HG02852 (cell line): ENCODE measurements around the gene STAP2.

Experiments
- ATAC-seq: cut with Tn5 transposase; IDR thresholded peaks from one replicate; pipeline ENCODE4 v1.9.1; 2021; ENCODE audit warnings: mild to moderate bottlenecking, moderate library complexity; ENCODE audit not compliant: unreplicated experiment

The STAP2 gene

DNA sequence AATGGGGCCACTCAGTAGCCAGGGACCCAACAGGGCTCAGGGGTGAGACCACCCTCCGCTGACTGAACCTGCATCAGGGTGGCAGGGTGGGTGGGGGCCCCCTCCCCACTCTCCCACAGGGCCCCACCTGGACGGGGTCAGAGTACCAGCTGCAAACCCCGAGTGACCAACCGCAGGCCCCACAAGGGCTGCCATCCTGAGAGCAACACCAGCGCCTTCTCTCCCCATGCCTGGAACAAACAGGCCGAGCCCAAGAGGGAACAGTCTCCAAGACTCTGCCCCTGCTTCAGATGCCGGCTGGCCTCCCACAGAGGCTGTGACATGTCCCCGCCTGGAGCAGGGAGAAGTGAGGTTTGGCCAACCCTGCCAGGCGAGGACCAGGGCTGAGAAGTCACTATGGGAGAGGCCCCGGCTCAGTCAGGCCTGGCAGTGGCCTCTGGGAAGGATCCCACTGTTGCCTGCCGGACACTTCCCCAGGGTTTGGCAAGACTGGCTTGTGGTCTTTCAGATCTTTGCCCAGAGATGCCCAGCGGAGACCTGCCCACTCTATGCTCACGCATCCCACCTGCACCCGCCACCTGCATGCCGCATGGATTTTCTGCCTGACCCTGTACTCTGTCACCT, 31.9 kb upstream of the STAP2 start:
- ATAC-seq, result no peak

DNA sequence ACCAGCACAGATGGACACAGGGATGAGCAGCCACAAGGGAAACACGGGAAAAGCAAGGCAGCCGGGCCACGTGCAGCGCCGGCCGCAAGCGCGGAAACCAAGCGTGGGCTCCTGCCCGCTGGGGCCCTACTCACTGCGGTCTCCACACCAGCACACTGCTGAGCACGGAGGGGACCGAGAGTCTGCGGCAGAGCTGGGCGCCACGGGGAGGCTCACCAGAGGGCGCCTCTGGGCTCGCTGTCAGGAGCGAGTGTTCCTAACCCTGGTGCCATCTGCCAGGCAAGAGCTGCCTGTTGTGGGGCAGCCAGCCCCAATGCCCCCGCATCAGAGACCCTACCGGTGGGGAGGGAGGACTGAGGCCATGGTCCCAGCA, 31.2 kb upstream of the STAP2 start:
- ATAC-seq, result peak; percentile 42

DNA sequence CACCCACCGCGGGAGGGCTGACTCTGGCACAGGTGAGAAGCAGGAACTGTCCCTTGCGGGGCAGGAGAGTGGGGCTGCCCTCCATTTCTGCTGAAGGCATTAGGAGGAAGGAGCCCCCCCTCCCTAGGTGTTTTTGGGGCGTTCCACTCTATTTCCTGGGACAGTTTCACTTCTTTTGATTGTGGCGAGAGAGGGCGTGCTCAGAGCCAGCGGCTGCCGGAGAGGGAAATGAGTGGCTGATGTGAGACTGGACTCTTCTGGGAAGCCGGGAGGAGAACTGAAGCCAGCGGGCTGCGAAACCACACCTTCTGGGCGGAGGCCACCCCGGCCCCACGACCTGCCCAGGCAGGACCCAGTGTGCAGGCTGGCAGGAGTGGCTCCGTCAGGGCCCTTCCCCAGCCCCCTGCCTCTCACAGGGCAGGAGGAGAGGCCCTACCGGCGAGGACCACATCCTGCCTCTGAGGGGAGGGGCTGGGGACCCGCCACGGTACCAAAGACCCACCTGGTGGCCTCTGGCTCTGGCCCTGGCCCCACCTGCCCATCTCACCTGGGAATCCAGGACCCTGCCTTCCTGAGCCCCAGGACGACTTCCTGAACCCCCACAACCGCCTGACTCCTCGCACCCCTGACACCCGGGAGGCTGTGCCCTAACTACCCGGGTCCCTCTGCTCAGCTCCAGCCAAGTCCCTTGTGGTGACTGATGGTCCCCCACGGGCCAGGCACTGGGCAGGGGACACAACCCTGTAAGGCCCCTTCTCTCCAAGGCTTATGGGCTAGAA, 30.7 kb upstream of the STAP2 start:
- peak; percentile 61 for ATAC-seq

DNA sequence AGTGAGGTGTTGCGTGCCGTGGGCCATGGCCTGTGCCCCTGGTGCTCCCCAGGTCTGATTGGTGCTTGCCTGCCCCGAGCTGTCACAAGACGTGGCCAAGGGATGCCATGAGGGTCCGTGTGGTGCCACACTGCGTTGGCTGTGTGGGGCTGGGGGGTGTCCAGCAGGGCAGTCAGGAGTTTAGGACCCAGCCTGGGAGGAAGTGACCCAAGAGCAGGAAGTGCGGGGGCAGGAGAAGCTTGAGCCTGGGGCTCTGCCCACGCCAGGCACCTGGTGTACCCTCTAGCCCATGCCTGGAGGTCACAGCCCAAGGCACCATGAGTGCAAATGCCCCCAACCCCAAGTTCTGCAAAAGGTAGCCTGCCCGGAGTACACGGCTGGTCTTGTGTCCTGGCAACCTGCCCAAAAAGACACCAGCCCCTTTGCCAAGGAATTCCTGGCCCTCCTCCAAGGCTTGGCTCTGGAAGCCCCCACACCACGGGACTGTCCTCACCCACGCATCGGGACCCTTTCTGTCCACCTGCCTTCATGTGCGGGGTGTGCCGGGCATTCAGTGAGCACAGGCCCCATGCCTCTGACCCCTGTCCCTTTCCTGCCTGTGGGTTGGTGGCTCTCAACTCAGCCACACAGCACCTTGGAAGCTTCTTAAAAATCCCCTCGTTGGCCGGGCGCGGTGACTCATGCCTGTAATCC, 29.6 kb upstream of the STAP2 start:
- no peak for ATAC-seq

DNA sequence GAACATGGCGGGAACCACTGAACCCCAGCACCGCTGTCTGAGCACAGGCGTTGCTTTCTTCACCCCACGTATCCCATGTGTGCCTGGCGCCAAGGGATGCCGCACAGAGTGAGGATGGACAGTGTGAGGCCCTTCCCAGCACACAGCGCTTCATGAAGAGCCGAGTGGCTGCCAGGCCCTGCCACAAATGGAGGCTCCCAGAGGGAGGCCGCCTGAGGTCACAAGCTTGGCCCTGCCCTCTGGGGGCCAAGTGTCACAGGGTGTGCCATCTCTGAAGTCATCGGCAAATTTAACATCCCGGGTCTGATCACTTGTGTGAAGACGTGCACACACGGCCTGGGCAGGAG, 29.1 kb upstream of the STAP2 start:
- no peak for ATAC-seq

DNA sequence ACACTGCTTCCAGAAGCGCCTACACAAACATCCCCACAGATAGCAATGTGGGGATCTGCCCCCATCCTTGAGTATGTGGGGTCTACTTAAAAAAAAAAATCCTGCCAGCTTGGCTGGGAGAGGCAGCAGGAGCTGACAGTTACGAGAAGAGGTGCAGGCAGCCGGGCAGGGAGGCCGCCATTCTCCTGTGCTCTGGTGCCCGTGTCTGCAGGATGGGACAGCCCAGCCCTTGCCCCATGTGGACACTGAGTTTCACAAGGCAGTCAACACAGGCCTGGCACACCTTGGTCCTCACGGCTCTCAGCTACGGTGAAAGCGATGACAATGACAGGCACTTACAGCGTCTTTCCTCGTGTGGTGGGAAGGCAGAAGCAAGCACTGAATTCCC, 28.7 kb upstream of the STAP2 start:
- no peak for ATAC-seq

DNA sequence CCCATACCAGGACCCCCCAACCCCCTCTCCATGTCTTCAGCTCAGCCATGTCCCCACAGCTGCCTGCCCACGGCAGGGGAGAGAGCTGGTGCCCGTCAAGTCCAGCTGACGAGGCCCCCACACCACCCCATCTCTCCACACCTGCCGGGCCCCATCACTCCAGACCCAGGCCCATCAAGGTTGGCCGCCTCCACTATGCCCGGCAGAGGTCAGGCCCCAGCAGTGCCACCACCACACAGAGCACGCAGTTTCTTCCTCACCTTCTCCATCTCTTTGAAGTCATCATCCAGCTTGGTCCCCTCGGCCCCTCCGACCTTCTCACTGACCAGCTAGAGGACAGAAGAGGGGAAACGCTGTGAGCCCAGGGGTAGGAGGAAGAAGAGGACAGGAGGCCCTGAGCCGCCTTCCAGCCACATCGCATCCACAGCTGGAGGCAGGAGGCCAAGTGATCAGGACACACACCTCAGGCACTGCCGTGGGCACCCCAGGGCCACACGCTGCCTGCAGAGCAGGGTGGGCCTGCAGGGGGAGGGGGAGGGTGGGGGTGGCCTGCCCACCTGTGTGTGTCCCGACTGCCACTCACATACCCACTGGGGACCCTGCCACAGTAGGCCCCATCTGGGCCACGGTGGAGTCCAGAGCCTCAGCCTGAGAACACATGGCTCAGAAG, 28.2 kb upstream of the STAP2 start:
- ATAC-seq, result no peak

DNA sequence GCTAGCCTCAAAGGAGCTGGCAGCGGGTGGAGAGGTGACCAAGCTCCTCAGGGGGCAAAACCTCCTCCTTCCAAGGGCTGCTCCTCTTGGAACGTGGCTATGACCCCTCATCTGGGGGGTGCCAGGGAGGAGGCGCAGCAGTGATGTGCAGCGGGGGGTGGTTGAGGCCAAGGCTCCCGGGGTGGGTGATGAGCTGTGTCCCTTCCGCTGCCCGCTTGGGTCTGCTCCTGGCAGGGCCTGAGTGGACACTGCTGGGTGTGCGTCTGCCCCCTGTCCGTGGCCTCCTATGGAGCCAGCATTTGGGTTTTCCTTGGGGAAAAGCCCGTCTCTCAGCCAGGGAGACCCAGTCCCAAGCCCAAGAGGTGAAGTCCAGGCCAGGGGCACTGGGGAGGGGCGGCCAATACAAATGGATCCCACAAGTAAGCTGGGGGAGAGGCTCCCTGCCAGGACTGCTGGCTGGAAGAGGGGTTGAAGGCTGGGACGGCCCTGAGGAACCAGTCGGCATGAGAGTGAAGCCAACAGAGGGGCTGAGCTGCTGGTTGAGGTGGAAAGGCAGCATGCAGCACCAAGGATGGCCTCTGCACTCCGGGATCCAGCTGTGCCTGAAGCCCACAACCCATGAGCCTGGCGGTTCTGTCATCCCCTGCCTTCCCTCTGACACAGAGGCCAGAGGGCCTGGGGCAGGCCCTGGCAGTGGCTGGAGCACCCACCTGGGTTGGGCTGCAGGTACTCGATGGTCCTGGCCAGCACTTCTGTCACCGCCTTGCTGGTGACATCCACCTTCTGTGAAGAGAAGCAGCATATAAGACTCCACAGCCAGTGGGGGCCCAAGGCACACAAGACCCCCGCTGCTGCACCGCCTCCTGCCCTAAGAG, 27.4 kb upstream of the STAP2 start:
- no peak for ATAC-seq

DNA sequence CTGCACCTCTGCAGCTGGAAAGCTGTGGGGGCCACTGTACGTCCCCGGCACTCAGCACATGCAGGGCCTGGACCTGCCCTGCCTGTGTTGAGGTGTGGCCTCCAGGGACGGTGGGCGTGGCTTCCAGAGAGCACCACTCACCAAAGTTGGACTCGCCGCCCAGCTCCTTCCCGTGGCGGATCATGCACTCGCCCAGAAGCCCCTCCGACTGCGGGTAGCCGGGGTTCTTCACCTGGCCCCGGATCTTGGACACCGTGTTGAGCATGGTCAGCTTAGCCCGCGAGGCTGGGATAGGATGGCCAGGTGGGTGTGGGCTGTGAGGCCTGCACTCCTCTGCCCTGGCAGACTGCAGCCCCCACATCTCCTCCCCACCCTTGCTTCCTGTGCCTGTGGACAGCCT, 26.7 kb upstream of the STAP2 start:
- no peak for ATAC-seq

DNA sequence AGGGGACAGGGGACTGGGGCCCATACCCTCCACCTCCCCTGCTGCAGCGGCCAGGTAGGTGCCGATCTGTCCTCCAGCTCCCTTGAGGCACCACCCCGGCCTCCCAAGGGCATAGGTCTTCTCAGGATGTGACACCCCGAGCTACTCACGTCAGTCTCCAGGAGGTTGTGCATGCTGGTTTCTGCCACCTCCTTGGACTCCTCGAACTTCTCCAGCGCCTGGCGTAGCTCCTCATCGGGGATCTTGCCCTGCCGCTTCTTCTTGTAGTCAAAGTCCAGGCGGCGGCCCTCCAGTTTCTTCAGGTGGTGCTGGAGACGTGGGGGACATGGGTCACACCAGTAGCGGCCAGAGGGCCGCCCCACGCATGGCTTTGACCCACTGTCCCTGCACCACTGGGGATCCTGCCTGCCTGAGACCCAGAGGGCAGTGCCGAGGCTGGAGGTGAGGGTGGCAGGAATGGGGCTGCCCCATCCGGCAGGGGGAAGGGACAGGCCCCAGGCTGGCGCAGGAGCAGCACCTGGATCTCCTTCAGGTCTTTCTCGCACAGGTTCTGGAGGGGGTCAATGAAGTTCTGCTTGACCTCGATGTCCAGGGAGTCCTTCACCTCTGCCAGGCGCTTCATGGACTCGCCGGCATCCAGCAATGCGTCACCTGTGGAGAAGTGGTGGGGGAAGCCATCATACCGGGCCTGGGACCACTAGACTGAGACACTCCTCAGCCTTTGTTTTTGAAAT, 25.1 kb upstream of the STAP2 start:
- ATAC-seq, result no peak

DNA sequence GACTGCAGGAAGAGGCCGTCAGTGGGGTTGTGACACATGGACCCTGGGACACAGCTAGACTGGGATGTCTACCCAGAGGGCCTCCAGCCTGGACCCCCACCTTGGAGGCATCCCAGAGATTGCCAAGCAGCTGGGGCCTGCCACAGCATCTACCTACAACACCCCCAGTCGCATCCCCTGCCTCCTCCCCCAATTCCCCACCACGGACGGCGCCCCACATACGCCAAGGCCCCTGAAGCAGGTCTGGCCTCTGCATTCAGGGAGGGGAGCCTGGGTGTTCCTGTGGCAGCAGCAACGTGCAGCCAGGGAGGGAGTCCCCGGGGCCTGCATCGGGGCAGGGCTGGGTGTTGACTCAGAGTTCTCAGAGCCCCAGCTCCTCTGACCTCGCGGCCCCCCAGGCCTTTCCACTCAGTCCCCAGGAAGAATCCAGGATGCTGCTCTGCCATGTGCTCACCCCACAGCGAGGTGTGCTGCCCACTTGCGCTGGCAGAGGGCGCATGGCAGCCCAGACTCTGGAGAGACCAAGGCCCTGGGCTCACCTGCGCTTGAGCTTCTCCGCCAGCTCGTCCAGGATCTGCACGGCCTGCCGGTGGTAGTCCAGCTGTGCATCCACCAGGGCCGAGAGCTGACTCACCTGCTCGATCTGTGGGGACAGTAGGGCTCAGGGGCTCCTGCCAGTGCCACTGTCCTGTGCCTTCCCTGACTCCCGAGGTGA, 24.4 kb upstream of the STAP2 start:
- ATAC-seq, result no peak

DNA sequence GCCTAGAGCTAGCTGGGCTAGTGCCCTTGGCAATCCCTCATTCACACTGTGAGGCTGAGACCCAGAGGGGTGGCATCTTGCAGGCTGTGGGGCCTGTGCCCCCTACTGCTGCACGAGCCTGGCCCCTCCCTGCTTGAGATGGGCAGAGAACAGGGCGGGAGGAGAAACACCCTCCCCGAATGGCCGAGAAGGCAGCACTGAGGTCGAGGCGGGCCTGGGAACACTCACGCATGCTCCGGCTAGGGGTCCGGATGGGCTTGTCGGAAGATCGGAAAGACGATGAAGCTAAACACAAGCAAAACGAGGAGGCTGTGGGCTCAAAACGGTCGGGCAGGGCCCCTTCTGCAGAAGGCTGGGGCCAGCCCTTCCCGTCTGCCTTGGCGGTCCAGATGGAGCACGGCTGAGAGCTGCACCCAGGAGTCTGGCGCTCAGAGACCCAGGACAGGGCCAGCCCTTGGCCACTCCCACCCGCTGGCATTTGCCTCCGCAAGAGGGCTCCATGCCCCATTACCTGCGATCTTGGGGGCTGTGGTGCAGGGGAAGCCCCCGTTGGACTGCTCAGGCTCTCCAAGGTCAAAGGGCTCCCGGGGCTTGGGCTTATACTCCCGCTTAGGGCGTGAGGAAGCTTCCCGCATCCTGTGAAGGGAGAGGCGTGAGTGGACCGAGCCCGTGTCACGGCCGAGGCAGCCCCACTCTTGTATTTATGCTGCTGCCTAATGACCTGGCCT, 23.6 kb upstream of the STAP2 start:
- no peak for ATAC-seq

DNA sequence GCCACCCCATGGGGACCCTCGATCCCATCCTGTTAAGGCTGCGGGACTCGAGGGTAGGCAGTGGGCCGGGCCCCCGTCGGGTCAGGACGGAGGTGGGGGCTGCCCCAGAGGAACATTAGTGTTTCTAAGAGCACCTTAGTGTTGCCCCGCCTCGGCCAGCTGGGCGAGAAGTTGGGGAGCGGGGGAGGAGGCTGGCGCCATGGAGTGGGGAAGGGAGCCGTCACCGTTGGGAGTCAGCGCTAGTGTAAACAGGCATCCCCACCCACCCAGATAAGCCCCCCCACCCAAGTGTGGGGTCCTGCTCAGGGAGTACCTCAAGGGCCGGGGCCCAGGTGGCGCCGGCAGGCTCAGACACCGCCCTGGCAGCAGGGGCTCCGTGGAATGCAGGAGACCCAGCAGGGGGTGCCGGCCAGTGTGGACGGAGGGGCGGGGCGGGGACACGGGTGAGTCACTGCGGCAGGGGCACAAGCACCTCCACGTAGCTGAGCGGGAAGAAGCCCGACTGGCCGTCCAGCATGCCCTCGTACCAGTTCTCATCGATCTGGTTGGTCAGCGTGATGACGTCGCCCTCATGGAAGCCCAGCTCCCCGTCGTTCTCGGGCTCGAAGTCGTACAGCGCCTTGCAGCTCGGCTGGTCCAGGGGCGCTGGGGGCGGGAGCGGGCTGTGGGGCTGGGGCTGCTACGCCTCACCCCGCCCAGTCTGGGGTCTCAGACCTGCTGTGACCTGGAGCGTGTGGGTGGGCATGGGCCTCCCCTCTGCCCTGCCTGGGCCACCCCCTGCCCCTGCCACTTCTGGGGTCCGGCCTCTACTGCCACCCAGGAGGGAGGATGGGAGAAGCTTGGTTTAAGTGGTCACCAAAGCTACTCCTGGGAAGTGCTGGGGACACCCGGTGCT, 22.8 kb upstream of the STAP2 start:
- no peak for ATAC-seq

DNA sequence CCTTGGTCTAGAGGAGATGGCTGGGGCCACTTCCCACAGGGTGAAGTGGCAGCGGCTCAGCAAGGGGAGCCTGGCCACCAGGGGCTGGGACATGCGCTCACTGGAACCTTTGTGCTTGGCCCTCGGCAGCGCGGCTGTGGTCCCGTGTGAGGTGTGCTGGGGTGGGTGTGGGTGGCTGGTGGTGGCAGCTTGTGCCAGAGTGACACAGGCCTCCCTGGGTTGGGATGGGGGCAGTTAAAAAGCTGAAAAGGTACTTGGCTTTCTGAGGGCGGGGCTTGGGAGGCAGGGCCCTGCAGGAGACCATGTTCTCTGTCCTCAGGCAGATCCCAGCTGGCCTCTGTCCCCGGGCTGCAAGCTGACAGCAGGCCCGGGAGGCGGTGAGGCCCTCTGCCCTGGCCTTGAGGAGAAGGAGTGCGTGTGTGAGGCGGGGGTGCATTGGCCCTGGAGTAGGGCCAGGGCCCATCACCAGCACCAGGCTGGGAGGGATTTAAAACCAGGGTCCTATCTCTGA, 22.1 kb upstream of the STAP2 start:
- no peak for ATAC-seq

DNA sequence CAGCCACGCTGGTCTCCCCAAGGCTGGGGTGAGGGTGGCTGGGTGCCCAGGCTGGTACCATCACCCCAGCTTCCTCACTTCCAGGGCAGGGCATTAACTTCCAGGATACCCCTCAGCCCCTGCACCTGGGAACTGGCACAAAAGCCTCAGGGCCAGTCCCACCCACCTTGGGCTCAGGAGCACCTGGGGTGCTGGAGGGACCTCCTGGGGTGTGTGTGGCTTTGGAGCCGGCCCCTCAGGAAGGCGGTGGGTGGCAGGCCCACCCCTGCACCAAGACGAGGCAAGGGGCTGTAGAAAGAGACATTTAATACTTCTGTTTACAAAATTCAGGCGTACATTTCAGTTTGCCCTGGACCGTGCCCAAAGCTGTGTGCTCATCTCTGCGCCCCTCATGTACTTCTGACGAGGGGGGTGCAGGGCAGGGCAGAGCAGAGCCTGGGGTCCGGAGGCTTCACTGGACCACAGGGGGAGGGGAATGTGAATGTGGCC, 21.5 kb upstream of the STAP2 start:
- ATAC-seq, result no peak

DNA sequence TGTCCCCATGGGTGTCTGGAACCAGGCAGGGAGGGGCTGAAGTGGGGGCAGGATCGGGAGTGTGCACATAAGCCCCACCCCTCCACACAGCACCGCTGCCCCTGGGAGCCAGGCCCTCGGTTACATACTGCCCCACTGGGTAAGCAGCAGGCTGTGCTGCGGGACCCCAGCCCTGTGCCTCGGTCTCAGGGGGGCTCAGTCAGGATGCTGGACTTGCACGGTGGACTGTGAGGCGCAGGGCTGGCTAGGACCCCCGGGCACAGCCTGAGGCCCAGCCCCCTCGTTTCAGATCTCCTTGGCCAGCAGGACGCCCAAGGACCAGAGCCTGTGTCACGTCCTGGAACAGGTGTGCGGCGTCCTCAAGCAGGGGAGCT, 21.0 kb upstream of the STAP2 start:
- no peak for ATAC-seq
